ENCODE measurements around the gene MXD1. TPM values are rescaled to one million over a fixed set of nuclear protein-coding genes. Genes with fewer than 3 reads are reported as not detected.

MXD1 gene
- total and polyA plus RNA-seq, 2 donors (not counting 3 experiments of a cell fraction or from before 2014, with no cell fraction given) = 6.7 to 10.6 TPM

DNA sequence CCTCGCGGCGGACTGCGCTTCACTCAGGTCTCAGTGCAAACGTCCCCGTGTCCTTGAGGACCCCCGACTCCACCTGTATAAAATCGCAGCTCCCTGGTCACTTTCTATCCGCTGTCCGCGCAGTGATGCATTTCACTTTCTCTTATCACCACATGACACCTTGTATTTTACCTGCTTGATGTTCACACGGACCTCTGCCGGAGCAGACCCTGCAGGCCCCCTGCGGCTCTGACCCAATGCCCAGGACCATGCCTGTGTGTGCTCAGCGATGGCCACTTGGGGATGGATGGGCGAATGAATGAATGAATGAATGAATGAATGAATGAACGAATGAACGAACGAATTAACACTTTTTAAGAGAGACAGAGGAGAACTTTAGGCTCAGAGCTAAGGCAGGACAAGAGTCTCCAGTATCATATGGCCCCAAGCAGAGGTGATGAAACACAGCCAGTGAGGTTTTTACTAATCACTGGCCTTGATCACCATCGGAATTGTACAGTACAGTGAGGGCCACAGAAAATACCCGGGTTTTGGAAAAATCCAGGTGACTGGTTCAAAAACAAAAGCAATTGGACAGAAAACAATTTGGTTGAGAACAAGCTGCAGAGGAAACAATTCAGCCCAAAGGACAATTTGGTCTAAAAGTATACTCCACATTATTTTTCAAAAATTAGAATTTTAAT, 34.2 kb downstream of the MXD1 start:
- H4K20me1 ChIP-seq (replicated peaks; ENCODE audit: control insufficient read depth, extremely low read depth, insufficient read depth, low read length) = no peaks in the 10 kb centered on the region
- H3K36me3 ChIP-seq (ENCODE audit: control insufficient read depth in 2 of 2, extremely low read depth in 1 of 2, insufficient read depth in 2 of 2, low read length in 2 of 2) = no peaks in the 10 kb centered on the region
- H3K9ac ChIP-seq (replicated peaks; ENCODE audit: extremely low read depth, insufficient read depth, low read length) = no peak overlapping the region
- no TSS peak for BruUV-seq (replicated peaks)
- POLR2A ChIA-PET = no interaction called here
- H3K4me3 ChIP-seq (replicated peaks in 1 of 3; ENCODE audit: insufficient read depth in 1 of 3, low read depth in 1 of 3, low read length in 3 of 3) = no peak overlapping the region
- TF ChIP-seq POLR2AphosphoS5 (IDR thresholded peaks at IDR 0.05; ENCODE audit: insufficient read depth, low read depth, low read length) = no peak
- TF ChIP-seq, protein P1, sequence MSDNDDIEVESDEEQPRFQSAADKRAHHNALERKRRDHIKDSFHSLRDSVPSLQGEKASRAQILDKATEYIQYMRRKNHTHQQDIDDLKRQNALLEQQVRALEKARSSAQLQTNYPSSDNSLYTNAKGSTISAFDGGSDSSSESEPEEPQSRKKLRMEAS (IDR thresholded peaks at IDR 0.05; ENCODE audit: insufficient read depth, insufficient read length) = no peak
- no peak for TF ChIP-seq FOS (IDR thresholded peaks at IDR 0.05; ENCODE audit: borderline replicate concordance, insufficient read depth, low read length)
- TF ChIP-seq POLR2A (IDR thresholded peaks at IDR 0.05; ENCODE audit: low read depth, low read length) = no peak
- TF ChIP-seq GATA2 (IDR thresholded peaks at IDR 0.05; ENCODE audit: insufficient read depth, insufficient read length, low read depth, low read length) = no peak
- TF ChIP-seq JUN (IDR thresholded peaks at IDR 0.05; ENCODE audit: borderline replicate concordance, insufficient read depth, insufficient read length, low read depth) = no peak
- TF ChIP-seq MYC (IDR thresholded peaks at IDR 0.05; ENCODE audit: low read depth, low read length) = no peak
- TF ChIP-seq, protein P2, sequence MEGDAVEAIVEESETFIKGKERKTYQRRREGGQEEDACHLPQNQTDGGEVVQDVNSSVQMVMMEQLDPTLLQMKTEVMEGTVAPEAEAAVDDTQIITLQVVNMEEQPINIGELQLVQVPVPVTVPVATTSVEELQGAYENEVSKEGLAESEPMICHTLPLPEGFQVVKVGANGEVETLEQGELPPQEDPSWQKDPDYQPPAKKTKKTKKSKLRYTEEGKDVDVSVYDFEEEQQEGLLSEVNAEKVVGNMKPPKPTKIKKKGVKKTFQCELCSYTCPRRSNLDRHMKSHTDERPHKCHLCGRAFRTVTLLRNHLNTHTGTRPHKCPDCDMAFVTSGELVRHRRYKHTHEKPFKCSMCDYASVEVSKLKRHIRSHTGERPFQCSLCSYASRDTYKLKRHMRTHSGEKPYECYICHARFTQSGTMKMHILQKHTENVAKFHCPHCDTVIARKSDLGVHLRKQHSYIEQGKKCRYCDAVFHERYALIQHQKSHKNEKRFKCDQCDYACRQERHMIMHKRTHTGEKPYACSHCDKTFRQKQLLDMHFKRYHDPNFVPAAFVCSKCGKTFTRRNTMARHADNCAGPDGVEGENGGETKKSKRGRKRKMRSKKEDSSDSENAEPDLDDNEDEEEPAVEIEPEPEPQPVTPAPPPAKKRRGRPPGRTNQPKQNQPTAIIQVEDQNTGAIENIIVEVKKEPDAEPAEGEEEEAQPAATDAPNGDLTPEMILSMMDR (IDR thresholded peaks at IDR 0.05; ENCODE audit: extremely low read depth in 1 of 2, insufficient read depth in 1 of 2, low read depth in 1 of 2, low read length in 2 of 2) = no peak
- no peak for TF ChIP-seq EZH2 (IDR thresholded peaks at IDR 0.05; ENCODE audit: borderline replicate concordance, low read depth, low read length, severe bottlenecking)
- intact Hi-C loops (cut with micrococcal nuclease) (loop anchor here (5.0 kb wide), 1 partner anchor 53 kb away; no protein-coding TSS in a partner anchor), dilution Hi-C loops (cut with MboI; ENCODE audit: extremely low pct_ligation_motif_present, low sequenced_read_pairs) (no loop called here)
- FAIRE-seq (no peak), DNase-seq (ENCODE audit: low read depth, low spot score) (no peak)
- no peaks in the 10 kb centered on the region for H3K79me2 ChIP-seq (ENCODE audit: control insufficient read depth, insufficient read depth, low read length)
- H3K27me3 ChIP-seq (ENCODE audit: control insufficient read depth in 2 of 2, insufficient read depth in 2 of 2, low read length in 2 of 2) = peaks cover 0 to 2% of the 10 kb centered on the region in 2 experiments
- no peak overlapping the region for H3K27ac ChIP-seq (ENCODE audit: insufficient read depth, low read depth, low read length)
- H3K9me1 ChIP-seq (replicated peaks; ENCODE audit: control insufficient read depth, extremely low read depth, insufficient read depth, low read length) = no peaks in the 10 kb centered on the region
- H2AFZ ChIP-seq (ENCODE audit: low read depth, low read length) = no peak overlapping the region
- H3K9me3 ChIP-seq (replicated peaks; ENCODE audit: control insufficient read depth, insufficient read depth, low read length) = no peaks in the 10 kb centered on the region
- H3K4me2 ChIP-seq (ENCODE audit: insufficient read depth, low read length) = no peak overlapping the region
- CTCF ChIA-PET = no interaction called here
- H3K4me1 ChIP-seq (ENCODE audit: control insufficient read depth, extremely low read depth, insufficient read depth, low read length) = peaks cover 25% of the 10 kb centered on the region

All from endothelial cell of umbilical vein (primary cell).